PFSK-1 (cell line): ENCODE results near the gene TSPYL6.

Source experiments
- FOXP2 ChIP-seq: optimal IDR thresholded peaks from 2 replicates; pipeline ENCODE3; 2011; ENCODE audit warnings: borderline replicate concordance, control low read depth, inconsistent platforms; ENCODE audit not compliant: insufficient read depth; ENCODE audit errors: extremely low read length, extremely low read depth
- POLR2AphosphoS5 ChIP-seq: IDR thresholded peaks from 2 replicates; pipeline ENCODE4 v1.6.1; 2012; ENCODE audit warnings: low read depth, mild to moderate bottlenecking, control low read depth, low read length, moderate library complexity
- SIN3A ChIP-seq: IDR thresholded peaks from 2 replicates; pipeline ENCODE4 v1.6.1; 2012; ENCODE audit warnings: mild to moderate bottlenecking, low read length, moderate library complexity, borderline replicate concordance; ENCODE audit not compliant: insufficient read depth
- TAF1 ChIP-seq: IDR thresholded peaks from 2 replicates; pipeline ENCODE4 v1.6.1; 2012; ENCODE audit warnings: low read length, control low read depth, borderline replicate concordance; ENCODE audit not compliant: insufficient read depth

- TF ChIP-seq FOXP2 (no peak), SIN3A (no peak), POLR2AphosphoS5 (no peak), TAF1 (no peak)
Observed at GRCh38 chr2:54233832-54234649, 22.0 kb downstream of the TSPYL6 start.
